Measurements from ENCODE around the gene CLTCL1.

Gene CLTCL1

DNA sequence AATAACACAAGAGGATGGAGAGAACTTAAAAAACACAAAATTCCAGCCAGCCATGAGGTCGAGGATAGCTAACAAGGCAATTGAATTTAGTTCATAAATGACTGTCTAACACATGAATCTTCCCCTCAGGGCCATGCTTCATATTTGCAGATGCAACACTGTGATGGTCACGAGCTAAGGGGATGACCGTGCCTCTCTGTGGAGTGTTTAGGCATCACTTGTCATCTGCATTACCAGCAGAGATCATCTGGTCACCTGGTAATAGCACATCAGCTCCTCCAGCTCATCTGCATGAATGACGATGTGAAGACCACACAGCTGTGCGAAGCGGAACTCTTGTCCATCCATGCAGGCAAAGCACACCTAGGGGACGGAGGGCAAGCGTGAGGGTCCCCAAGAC is 92.0 kb downstream of the CLTCL1 start:
- H3K9ac ChIP-seq (ENCODE audit: insufficient read length, low read depth) = no peak overlapping the region
- H3K9me3 ChIP-seq (ENCODE audit: insufficient read depth, low read length) = no peaks in the 10 kb centered on the region
- TF ChIP-seq YY1 (IDR thresholded peaks at IDR 0.05; ENCODE audit: insufficient read depth, insufficient read length) (no peak), ZNF274 (IDR thresholded peaks at IDR 0.05; ENCODE audit: low read depth, low read length) (no peak), SUZ12 (IDR thresholded peaks at IDR 0.05; ENCODE audit: extremely low read depth, insufficient read depth, insufficient read length) (no peak)
- H3K4me3 ChIP-seq (ENCODE audit: insufficient read length, low read depth) = no peak overlapping the region
- peaks cover 29% of the 10 kb centered on the region for H3K36me3 ChIP-seq (ENCODE audit: insufficient read depth, insufficient read length, low read length)
- H3K4me1 ChIP-seq (ENCODE audit: insufficient read depth, insufficient read length) = no peaks in the 10 kb centered on the region
- DNase-seq (ENCODE audit: low read depth, low spot score) = no peak
- no peaks in the 10 kb centered on the region for H3K27me3 ChIP-seq (ENCODE audit: insufficient read depth, insufficient read length)

DNA sequence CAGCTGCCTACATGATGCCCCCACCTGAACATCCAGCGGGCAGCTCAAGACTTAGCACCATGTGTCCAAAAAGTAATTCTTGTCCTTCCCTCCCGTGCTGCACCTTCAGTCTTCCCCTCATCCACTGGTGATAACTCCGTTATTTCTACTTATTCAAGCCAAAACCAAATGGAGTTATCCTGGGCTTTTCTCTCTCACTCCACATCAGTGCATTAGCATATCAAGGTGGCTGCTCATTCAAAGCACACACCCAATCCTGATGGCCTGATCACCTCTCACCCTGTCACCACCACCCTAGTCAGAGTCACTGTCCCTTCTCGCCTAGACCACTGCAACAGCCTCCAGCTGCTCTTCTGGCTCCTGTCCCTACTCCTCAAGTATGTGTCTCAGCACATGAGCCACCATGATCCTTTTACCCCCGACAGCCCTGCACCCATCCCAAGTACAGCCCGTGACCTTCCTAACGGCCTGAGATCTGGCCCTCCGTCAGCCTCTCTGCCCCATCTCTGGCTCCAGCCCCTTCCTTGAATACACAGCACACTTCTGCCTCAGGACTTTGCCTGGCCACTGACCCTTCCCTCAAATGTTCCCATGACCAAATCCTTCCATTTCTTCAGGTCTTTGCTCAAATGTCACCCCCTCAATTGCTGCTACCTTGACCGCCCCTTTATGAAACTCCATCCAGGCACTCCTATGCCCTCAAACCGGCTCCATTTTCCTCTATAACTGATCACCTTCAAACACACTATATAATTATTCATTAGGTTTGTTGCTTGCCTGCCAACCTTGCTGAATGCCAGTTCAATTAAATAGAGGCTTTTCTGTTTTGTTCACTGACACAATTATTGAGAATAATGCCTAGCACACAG is 93.3 kb downstream of the CLTCL1 start:
- Histone ChIP-seq H3K4me3 (ENCODE audit: insufficient read length, low read depth) (no peak overlapping the region), H3K9me3 (ENCODE audit: insufficient read depth, low read length) (no peaks in the 10 kb centered on the region; the same call in 1 of the 2 replicates), H3K9ac (ENCODE audit: insufficient read length, low read depth) (no peak overlapping the region), H3K36me3 (ENCODE audit: insufficient read depth, insufficient read length, low read length) (peaks cover 36% of the 10 kb centered on the region), H3K4me1 (ENCODE audit: insufficient read depth, insufficient read length) (no peaks in the 10 kb centered on the region), H3K27me3 (ENCODE audit: insufficient read depth, insufficient read length) (no peaks in the 10 kb centered on the region)
- no peak for TF ChIP-seq YY1 (IDR thresholded peaks at IDR 0.05; ENCODE audit: insufficient read depth, insufficient read length)
- no peak for TF ChIP-seq ZNF274 (IDR thresholded peaks at IDR 0.05; ENCODE audit: low read depth, low read length)
- no peak for TF ChIP-seq SUZ12 (IDR thresholded peaks at IDR 0.05; ENCODE audit: extremely low read depth, insufficient read depth, insufficient read length)
- no peak for DNase-seq (ENCODE audit: low read depth, low spot score)

GRCh38 chr22:19196841-19197612 is 94.5 kb downstream of the CLTCL1 start:
- Histone ChIP-seq H3K27me3 (ENCODE audit: insufficient read depth, insufficient read length) (no peaks in the 10 kb centered on the region), H3K36me3 (ENCODE audit: insufficient read depth, insufficient read length, low read length) (peaks cover 41% of the 10 kb centered on the region), H3K9me3 (ENCODE audit: insufficient read depth, low read length) (no peaks in the 10 kb centered on the region; the same call in 1 of the 2 replicates), H3K4me3 (ENCODE audit: insufficient read length, low read depth) (no peak overlapping the region), H3K9ac (ENCODE audit: insufficient read length, low read depth) (no peak overlapping the region), H3K4me1 (ENCODE audit: insufficient read depth, insufficient read length) (no peaks in the 10 kb centered on the region)
- TF ChIP-seq SUZ12 (IDR thresholded peaks at IDR 0.05; ENCODE audit: extremely low read depth, insufficient read depth, insufficient read length) = no peak
- no peak for TF ChIP-seq ZNF274 (IDR thresholded peaks at IDR 0.05; ENCODE audit: low read depth, low read length)
- no peak for TF ChIP-seq YY1 (IDR thresholded peaks at IDR 0.05; ENCODE audit: insufficient read depth, insufficient read length)
- DNase-seq (ENCODE audit: low read depth, low spot score) = no peak

- Histone ChIP-seq H3K9ac (ENCODE audit: insufficient read length, low read depth) (no peak overlapping the region), H3K4me3 (ENCODE audit: insufficient read length, low read depth) (no peak overlapping the region), H3K4me1 (ENCODE audit: insufficient read depth, insufficient read length) (no peaks in the 10 kb centered on the region), H3K9me3 (ENCODE audit: insufficient read depth, low read length) (no peaks in the 10 kb centered on the region; the same call in 1 of the 2 replicates), H3K27me3 (ENCODE audit: insufficient read depth, insufficient read length) (no peaks in the 10 kb centered on the region), H3K36me3 (ENCODE audit: insufficient read depth, insufficient read length, low read length) (peaks cover 39% of the 10 kb centered on the region)
- DNase-seq (ENCODE audit: low read depth, low spot score) = no peak
- TF ChIP-seq SUZ12 (IDR thresholded peaks at IDR 0.05; ENCODE audit: extremely low read depth, insufficient read depth, insufficient read length) (no peak), YY1 (IDR thresholded peaks at IDR 0.05; ENCODE audit: insufficient read depth, insufficient read length) (no peak), ZNF274 (IDR thresholded peaks at IDR 0.05; ENCODE audit: low read depth, low read length) (no peak)
Measured at GRCh38 chr22:19195796-19196731, 95.5 kb downstream of the CLTCL1 start.

- Histone ChIP-seq H3K4me3 (ENCODE audit: insufficient read length, low read depth) (no peak overlapping the region), H3K27me3 (ENCODE audit: insufficient read depth, insufficient read length) (no peaks in the 10 kb centered on the region), H3K9me3 (ENCODE audit: insufficient read depth, low read length) (no peaks in the 10 kb centered on the region; the same call in 1 of the 2 replicates), H3K4me1 (ENCODE audit: insufficient read depth, insufficient read length) (no peaks in the 10 kb centered on the region), H3K9ac (ENCODE audit: insufficient read length, low read depth) (no peak overlapping the region), H3K36me3 (ENCODE audit: insufficient read depth, insufficient read length, low read length) (peaks cover 38% of the 10 kb centered on the region)
- no peak for TF ChIP-seq YY1 (IDR thresholded peaks at IDR 0.05; ENCODE audit: insufficient read depth, insufficient read length)
- TF ChIP-seq SUZ12 (IDR thresholded peaks at IDR 0.05; ENCODE audit: extremely low read depth, insufficient read depth, insufficient read length) = no peak
- no peak for TF ChIP-seq ZNF274 (IDR thresholded peaks at IDR 0.05; ENCODE audit: low read depth, low read length)
- no peak for DNase-seq (ENCODE audit: low read depth, low spot score)
Measured at GRCh38 chr22:19194766-19195536, 96.6 kb downstream of the CLTCL1 start.

DNA sequence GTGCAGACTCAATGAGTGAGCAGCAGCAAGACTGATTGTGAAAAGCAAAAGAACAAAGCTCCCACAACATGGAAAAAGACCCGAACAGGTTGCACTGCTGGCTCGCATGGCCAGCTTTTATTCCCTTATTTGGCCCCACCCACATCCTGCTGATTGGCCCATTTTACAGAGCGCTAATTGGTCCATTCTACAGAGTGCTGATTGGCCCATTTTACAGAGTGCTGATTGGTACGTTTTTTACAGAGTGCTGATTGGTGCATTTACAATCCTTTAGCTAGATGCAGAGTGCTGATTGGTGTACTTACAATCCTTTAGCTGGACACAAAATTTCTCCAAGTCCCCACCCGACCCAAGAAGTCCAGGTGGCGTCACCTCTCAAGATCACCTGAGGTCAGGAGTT is 97.6 kb downstream of the CLTCL1 start:
- Histone ChIP-seq H3K4me3 (ENCODE audit: insufficient read length, low read depth) (no peak overlapping the region), H3K4me1 (ENCODE audit: insufficient read depth, insufficient read length) (no peaks in the 10 kb centered on the region), H3K27me3 (ENCODE audit: insufficient read depth, insufficient read length) (no peaks in the 10 kb centered on the region), H3K9ac (ENCODE audit: insufficient read length, low read depth) (no peak overlapping the region), H3K9me3 (ENCODE audit: insufficient read depth, low read length) (no peaks in the 10 kb centered on the region; the same call in 1 of the 2 replicates), H3K36me3 (ENCODE audit: insufficient read depth, insufficient read length, low read length) (peaks cover 32% of the 10 kb centered on the region)
- no peak for DNase-seq (ENCODE audit: low read depth, low spot score)
- TF ChIP-seq SUZ12 (IDR thresholded peaks at IDR 0.05; ENCODE audit: extremely low read depth, insufficient read depth, insufficient read length) (no peak), ZNF274 (IDR thresholded peaks at IDR 0.05; ENCODE audit: low read depth, low read length) (no peak), YY1 (IDR thresholded peaks at IDR 0.05; ENCODE audit: insufficient read depth, insufficient read length) (no peak)
